GF-D8 (cell line): Measurements from ENCODE around the gene MOXD1.
"Not testable (repeated sequence)": the region's sequence is repeated elsewhere in the genome, so short reads cannot be mapped to it uniquely, and the experiment has no call there.

ENCODE experiments used
- DNase-seq: peaks from one replicate; lab custom pipeline; 2025; lab: John Stamatoyannopoulos, UW

MOXD1 gene

DNA sequence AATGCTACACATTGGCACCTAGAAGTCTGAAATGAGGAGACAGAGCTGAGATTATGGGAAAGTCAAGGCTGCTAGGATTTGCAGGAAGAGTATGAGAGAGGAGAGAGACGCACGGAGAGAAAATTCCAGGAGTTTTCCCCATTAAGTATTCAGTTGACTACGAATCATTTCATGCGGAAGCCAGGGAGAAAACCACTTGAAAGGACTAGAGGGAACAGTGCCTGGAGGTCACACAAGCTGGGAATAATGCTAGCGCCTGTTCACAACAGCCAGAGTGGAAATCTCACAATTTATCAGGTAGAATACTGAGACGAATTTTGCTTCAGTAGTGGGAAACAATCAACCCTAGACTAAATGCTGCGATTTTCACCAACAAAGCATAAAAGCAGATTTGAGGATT, 118.6 kb downstream of the MOXD1 start:
- DNase-seq, result no peak

GRCh38 chr6:132280436-132280835, 120.8 kb downstream of the MOXD1 start:
- DNase-seq, result no peak

- DNase-seq, result peak; percentile 30
Measured at GRCh38 chr6:132279592-132280139, 121.6 kb downstream of the MOXD1 start.

DNA sequence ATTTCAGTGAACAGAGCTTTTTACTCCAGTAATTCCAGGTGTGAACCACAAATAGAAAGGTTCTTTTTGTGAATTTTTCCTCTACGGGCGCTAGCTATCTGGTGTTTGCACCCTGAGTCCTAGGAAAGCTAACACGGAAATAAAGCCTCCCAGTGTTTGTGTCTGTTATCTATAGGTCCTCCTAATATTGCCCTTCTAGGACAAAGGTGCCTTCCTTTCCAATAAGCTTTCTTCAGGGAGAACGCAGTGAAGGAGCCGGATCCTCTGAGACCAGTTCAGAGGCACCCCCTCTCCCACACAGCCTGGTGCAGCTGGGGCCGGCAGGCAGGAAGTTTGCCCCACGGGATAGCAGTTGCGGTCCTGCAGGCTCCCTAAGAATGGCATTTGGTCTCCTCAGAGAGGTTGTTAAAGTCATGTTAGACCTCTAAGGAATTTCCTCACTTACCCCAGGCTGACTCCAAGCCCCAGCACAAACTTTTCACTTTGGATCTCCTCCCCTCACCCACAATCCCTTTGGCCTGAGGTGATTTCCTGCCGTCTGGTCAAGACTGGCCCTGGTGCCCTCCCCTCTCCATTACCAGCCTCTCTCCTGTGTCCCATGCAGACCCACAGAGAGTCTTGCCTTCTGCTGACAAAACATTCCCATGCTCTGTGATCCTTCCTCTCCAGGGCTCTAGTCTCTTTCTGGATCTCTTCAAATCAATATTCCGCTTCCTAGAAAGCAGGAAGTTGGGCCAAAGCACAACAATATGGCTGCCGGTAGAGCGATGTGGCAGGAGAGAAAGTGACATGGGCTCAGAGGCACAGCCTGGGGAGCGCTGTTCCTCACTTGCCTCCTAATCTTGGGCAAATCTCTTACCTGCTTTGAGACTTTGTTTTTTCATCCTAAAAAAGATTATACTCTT, 126.0 kb downstream of the MOXD1 start:
- no peak for DNase-seq

DNA sequence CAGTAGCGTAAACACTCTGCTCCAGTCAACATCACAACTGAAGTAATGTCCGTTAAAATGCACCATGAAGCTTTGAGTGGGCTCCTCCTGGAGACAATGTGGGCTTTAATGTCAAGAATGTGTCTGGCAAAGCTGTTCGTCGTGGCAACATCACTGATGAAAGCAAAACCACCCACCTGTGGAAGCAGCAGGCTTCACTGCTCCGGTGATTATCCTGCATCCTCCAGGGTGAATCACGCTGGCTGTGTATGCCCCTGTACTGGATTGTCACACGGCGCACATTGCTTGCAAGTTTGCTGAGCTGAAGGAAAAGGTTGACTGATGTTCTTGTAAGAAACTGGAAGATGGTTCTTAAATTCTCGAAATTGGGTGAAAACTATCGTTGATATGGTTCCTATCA, 128.5 kb downstream of the MOXD1 start:
- no peak for DNase-seq

DNA sequence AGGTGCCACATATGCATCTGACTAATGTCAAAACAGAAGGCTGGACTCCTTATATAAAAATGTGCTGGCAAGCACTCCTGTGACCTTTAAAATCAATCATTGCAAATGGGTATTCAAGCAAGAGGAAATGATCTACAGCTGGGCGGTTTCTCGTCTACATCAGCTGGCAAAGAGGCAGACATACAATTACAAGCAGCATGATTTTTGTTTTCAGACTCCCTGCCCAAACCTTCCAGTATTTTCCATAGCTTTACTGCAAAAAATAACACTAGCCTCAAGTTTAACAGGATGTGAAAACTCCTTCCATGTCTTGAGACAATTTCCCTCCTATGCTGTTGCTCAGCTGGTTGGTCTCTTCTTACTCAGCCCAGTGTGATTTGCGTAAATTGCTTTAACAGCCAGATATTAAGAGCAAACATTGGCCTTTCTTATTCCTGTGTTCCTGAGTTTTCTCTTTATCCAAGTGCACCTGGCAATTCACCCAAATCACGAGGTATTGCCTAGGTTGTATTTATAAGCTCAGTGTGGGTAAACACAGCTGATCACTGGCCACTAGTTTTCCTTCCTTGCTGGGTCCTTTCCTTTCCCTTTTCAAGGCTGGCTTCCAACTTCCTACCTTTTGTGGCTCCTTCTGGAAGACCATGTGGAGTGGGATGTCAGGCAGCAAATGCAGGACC, 130.4 kb downstream of the MOXD1 start:
- no peak for DNase-seq

DNA sequence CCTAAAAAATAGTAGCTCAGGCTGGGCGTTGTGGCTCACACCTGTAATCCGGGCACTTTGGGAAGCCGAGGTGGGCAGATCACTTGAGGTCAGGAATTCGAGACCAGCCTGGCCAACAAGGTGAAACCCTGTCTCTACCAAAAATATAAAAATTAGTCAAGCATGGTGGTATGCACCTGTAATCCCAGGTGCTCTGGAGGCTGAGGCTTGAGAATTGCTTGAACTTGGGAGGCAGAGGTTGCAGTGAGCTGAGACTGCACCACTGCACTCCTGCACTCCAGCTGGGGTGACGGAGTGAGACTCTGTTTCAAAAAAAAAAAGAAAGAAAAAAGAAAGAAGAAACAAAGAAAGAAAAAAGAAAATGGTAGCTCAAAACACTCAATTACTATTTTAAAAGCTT, 132.6 kb downstream of the MOXD1 start:
- DNase-seq, result not testable (repeated sequence)

GRCh38 chr6:132268209-132268608, 133.1 kb downstream of the MOXD1 start:
- no peak for DNase-seq

- DNase-seq, result no peak
Measured at GRCh38 chr6:132265451-132266097, 135.7 kb downstream of the MOXD1 start.

DNA sequence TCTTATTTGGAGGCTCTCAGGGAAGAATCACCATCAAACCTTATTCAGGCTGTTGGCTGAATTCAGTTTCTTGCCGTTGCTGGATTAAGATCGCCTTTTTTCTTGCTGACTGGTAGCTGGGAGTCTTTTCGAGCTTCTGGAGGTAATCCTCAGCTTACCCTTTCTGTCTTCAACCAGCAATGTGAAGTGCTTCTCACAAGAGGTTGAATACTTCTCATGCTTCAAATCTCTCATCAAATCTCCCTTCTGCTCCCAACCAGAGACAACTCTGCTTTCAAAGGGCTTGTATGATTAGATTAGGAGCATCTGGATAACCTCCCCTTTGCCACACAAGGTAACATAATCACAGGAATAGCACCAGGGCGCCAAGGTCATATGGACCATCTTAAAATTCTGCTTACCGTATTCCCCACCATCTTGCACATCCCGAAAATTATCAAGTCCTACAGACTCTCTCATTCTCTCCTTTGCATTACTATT, 137.2 kb downstream of the MOXD1 start:
- no peak for DNase-seq

DNA sequence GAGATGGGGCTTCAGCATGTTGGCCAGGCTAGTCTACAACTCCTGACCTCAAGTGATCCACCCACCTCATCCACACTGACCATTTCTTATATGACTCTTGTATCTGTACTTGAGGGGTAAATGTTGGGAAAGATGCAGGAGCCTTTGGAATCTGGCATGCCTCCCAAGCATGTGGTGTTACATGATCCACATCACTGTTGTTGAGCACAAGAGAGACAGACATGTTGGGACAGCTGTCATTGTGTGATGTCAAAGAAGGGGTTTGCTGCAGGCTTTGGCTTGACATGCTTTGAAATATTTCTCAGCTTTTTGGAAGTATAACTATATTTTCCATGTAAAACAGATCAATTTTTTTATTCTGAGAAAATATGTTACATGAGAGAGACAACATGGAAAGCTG, 139.9 kb downstream of the MOXD1 start:
- DNase-seq, result no peak

GRCh38 chr6:132259070-132259469, 142.2 kb downstream of the MOXD1 start:
- no peak for DNase-seq

DNA sequence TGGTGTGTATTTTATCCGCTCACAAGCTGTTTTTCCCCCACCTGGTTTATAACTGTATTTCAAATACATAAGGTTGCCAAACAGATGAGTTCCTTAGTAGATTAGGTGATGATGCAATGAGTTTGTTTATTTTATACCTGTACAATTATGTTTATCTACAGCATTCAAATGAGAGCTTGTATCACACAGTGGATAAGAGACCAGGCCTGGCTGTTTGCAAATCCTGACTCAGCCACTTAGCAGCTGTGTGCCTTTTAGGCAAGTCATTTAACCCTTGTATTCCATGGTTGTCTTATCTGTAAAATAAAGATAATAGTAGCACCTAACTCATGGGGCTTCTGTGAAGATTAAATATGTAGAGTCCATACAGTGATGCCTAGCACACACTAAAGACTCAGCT, 143.7 kb downstream of the MOXD1 start:
- DNase-seq, result no peak

- DNase-seq, result no peak
Measured at GRCh38 chr6:132256457-132256856, 144.8 kb downstream of the MOXD1 start.

- no peak for DNase-seq
Measured at GRCh38 chr6:132253906-132254305, 147.4 kb downstream of the MOXD1 start.

GRCh38 chr6:132253211-132253610, 148.1 kb downstream of the MOXD1 start:
- DNase-seq, result no peak

DNA sequence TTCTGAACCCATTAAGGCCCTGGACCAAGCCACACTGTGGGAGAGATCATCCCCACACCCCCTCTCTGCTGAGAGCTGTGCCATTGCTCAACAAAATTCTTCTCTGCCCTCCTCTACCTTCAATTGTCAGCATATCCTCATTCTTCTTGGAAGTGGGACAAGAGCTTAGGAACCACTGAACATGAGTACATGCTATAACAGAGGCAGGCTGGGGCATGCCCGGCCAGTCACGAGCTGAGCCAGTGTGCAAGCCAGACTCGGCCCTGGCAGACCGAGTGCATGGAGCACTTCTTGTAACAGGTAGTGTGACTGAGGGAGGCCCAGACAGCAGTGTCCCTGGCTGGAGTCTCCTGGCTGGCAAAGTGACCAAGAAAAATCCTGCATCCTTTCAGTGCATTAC, 149.2 kb downstream of the MOXD1 start:
- no peak for DNase-seq

DNA sequence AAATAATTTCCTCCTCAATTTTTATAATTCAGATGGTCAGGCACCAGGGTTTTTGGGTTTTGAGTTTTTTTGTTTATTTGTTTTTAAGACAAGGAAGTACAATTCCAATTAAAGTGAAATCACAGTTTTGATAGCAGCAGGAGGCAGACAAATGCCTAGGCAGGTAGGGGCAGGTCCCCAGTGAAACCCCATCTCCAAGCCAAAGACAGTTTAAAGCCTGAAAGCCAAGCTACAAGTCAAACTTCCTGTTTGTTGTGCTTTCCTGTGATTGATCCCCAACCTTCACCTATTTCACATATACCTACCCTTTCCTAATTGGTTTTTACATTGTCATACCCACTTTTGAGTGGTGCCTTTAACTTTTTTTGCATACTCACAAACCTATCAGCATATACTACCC, 149.6 kb downstream of the MOXD1 start:
- no peak for DNase-seq

- DNase-seq, result no peak
Measured at GRCh38 chr6:132247381-132248159, 153.7 kb downstream of the MOXD1 start.

- DNase-seq, result no peak
Measured at GRCh38 chr6:132246632-132247270, 154.5 kb downstream of the MOXD1 start.

- DNase-seq, result no peak
Measured at GRCh38 chr6:132246120-132246617, 155.1 kb downstream of the MOXD1 start.
